G401 (cell line): Measurements from ENCODE around the gene P2RX4. TPM values are rescaled to one million over a fixed set of nuclear protein-coding genes. Genes with fewer than 3 reads are reported as not detected.
"Not testable (repeated sequence)": the region's sequence is repeated elsewhere in the genome, so short reads cannot be mapped to it uniquely, and the experiment has no call there.

Source experiments
- DNase-seq: peaks from one replicate; pipeline ENCODE4 v3.0.0-alpha.2; 2015; ENCODE audit warnings: low spot score
- in situ Hi-C: cut with HindIII; loops from 2 replicates; pipeline ENCODE4 v1.10.0; 2016; ENCODE audit warnings: low sequenced_read_pairs, mixed read lengths
- total RNA-seq: library from RNA; depleted of rRNA; stranded (reverse); fragments of >200 nt; shearing (Covaris generic); gene quantifications from 2 replicates; pipeline ENCODE4 v1.2.3, GENCODE V29; 2014

P2RX4 gene
- total RNA-seq, 1 experiment from 2014 or later: 20.7 TPM

DNA sequence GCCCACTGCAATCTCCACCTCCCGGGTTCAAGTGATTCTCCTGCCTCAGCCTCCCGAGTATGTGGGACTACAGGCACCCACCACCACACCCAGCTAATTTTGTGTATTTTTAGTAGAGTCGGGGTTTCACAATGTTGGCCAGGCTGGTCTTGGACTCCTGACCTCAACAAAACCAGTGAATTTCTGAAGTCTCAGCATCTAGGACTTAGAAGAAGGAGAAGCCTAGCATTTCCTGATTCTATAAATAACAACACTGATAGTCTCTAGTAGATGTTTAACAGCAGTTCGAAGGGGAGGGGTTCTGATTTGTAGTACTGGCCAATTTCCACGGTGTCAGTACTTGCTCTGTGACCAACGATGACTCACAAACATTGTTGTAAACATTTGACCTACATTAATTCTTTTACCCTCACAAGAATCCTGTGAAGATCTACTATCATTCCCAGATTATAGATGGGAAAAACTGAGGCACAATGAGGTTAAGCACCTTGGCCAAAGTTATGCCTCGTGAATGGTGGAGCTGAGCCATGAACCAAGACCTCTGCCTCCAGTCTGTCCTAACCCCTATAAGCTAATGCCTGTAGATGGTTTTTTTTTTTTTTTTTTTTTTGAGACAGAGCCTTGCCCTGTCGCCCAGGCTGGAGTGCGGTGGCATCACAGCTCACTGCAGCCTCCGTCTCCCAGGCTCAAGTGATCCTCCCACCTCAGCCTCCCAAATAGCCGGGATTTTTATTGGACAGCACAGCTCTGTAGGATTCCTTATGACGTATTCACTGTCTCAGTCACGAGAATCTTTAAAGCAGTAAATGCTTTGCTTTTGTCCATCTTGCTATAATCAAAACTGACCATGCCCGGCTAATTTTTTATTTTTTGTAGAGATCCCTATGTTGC, 5.2 kb downstream of the P2RX4 start:
- in situ Hi-C loops: no loop called here
- no peak for DNase-seq

DNA sequence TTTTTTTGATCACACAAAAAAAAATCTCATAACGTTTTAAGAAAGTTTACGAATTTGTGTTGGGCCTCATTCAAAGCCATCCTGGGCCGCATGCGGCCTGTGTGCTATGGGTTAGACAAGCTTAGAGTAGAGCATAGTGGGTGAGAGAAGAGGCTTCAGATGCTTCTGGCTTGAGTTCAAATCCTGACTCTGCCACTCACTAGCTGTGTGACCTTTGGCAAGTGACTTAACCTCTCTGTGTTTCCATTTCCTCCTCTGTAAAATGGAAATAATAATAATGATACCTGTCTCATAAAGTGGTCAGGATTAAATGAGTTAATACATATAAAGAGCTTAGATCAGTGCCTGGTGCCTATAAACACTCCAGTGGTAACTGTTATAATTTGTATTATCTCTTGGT, 6.2 kb downstream of the P2RX4 start:
- no peak for DNase-seq
- in situ Hi-C loops: no loop called here

DNA sequence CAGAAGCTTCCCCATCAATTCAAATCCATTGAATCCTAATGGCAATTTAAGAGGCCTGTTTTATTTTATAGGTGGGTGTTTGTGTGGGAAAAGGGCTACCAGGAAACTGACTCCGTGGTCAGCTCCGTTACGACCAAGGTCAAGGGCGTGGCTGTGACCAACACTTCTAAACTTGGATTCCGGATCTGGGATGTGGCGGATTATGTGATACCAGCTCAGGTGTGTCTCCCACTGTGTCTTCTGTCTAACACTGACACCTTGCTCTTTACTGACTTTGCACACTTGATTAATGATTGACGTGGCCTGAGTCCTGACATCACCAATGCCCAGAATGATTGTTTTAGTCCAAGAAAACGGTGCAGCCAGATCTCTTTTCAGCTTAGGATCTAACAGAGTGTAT, 7.1 kb downstream of the P2RX4 start:
- in situ Hi-C loops: no loop called here

DNA sequence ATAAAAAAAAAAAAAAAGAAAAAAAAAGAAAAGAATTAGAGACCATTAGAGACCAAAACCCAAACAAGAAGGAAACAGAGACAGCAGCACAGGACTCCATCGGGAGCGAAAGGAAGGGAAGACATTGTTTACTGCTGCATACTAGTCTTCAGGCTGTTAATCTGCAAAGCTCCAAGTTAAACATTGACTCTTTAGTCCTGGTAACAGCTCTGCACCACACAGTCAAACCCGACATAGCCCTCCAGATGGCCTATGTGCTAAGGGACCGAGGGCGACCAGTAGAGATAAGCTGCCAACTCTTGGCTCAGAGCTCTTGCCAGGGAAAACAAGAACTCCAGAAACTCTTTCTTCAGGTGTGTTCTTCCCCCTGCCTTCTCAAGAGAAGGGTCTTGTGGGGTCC, 7.8 kb downstream of the P2RX4 start:
- peak; percentile 68 for DNase-seq
- in situ Hi-C loops: no loop called here

More for the DNA sequence above, 7.1 kb downstream of the P2RX4 start:
- no peak for DNase-seq

DNA sequence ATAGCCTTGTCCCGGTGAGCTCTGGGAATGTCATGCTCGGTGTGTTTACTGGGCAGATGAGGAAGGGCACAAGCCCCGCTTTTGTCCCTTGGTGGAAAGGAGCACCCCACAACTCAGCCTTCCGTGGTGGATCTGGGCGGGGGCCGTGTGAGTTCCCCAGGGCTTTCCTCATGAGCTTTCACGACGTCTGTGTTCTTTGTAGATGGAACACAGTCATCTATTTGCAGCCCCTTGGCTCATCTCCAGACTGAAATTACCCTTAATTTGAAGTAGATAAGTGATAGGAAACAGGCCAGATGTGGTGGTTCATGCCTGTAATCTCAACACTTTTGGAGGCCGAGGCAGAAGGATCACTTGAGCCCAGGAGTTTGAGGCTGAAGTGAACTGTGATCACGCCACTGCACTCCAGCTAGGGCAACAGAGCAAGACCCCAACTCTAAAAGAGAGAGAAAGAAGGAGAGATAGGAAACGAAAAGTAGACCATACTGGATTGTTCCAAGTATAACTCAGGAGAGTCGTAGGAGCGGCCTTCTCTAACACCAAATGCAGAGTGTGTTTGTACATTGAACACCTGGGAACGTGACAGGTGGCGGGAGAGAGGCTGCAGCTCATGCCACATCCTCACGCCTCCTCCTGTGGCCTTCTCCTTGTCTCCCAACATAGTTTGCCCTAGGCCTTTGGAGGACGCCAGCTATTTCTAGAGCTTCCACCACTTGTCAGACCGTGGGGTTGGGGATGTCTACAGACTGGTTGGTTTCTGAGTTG, 8.8 kb downstream of the P2RX4 start:
- no peak for DNase-seq
- in situ Hi-C loops: no loop called here

GRCh38 chr12:121219353-121219986, 9.5 kb downstream of the P2RX4 start:
- in situ Hi-C loops: no loop called here
- DNase-seq: no peak

GRCh38 chr12:121222847-121223246, 12.9 kb downstream of the P2RX4 start:
- DNase-seq: no peak
- in situ Hi-C loops: no loop called here

DNA sequence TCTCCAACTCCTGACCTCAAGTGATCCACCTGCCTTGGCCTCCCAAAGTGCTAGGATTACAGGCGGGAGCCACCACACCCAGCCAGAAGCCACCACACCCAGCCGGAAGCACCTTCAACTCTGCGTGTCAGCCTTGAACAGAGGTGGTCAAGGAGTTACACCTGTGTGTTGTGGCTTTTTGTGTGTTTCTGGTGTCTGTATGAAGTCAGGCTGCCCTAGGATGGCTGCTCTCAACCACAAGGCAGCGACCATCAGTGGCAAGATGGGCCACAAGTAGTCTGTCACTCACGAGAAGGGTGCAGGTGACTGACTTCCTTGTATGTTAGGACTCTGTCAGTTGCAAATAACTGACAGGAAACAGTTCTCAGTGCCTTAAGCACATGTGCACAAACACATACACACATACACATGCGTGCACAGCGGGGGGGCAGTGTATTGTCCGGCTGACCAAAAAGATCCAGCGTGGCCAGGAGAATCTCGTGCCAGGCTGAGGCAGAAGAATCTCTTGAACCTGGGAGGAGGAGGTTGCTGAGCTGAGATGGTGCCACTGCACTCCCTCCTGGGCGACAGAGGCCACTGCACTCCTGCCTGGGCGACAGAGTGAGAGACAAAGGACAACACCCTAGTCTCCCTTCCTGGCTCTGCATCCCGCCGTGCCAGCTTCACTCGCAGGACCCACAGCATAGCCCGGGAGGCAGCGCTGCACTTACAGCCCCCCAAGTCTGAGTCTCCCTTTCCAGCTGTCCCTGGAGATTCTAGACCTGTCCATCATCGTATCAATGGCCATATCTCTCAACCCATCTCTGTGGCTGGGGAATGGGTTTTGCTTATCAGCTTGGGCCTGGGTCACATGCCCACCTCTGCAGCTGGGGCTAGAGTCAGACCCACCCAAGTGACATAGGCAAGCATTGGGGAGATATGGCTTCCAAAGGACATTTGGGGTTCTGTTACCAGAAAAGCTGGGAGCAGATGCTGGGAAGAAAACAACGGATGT, 13.7 kb downstream of the P2RX4 start:
- in situ Hi-C loops: no loop called here
- peak; percentile 73 for DNase-seq

DNA sequence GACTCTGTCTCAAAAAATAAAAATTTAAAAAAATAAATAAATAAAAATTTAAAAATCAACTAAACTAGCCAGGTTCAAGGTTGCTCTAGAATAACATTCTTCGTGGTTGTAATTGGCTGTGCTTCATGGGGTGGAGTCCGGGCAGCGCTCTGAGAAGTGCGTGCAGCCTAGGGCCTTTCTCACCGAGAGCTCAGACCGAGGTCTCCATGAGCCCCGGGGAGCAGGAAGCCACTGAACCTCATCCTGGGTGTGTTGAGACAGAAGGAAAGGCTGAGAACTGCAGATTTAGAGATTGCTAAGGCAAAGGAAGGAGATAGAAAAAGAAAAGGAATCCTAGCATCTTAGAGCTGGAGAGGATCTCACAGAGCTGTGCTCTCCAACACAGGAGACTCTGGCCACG, 14.7 kb downstream of the P2RX4 start:
- in situ Hi-C loops: no loop called here
- DNase-seq: no peak

DNA sequence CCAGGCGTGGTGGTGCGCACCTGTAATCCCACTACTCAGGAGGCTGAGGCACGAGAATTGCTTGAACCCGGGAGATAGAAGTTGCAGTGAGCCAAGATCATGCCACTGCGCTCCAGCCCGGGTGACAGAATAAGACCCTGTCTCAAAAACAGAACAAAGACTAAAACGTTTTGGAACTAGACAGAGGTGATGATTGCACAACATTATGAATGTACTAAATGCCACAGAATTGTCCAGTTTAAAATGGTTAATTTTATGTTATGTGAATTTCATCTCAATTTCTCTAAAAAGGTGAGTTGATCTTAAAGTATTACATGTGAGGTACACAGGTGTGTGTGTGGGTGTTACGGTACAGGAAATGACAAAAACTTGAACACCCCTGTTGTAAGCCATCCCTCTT, 16.5 kb downstream of the P2RX4 start:
- in situ Hi-C loops: no loop called here
- no peak for DNase-seq

GRCh38 chr12:121226871-121227270, 16.9 kb downstream of the P2RX4 start:
- in situ Hi-C loops, DNase-seq: not testable (repeated sequence)

GRCh38 chr12:121227294-121227693, 17.4 kb downstream of the P2RX4 start:
- in situ Hi-C loops: no loop called here

GRCh38 chr12:121228919-121229665, 19.2 kb downstream of the P2RX4 start:
- no peak for DNase-seq
- in situ Hi-C loops: no loop called here

More at GRCh38 chr12:121227294-121227693, 17.4 kb downstream of the P2RX4 start:
- no peak for DNase-seq

DNA sequence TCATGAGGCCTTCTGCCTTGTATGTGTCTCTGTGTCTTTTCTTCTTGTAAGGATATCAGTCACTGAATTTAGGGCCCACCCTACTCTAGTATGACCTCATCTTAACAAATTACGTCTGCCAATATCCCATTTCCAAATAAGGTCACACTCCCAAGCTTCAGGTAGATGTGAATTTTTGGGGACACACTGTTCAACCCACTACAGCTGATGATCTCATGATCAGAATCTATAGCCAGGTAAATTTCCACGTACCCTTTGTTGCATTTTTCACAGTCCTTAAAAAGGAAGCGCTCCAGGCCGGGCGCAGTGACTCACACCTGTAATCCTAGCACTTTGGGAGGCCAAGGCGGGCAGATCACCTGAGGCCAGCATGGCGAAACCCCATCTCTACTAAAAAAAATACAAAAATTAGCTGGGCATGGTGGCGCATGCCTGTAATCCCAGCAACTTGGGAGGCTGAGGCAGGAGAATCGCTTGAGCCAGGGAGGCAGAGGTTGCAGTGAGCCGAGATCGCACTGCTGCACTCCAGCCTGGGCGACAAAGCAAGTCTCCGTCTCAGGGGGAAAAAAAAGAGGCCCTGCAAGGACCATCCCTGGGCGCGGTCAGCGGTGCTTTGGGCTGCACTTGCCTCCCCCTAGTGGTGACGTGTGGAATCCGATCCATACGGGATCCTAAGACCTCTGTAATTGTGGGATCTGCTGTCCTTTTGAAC, 20.1 kb downstream of the P2RX4 start:
- in situ Hi-C loops: not testable (repeated sequence)
- peak; percentile 87 for DNase-seq

GRCh38 chr12:121230538-121230907, 20.6 kb downstream of the P2RX4 start:
- DNase-seq: no peak
- in situ Hi-C loops: no loop called here

DNA sequence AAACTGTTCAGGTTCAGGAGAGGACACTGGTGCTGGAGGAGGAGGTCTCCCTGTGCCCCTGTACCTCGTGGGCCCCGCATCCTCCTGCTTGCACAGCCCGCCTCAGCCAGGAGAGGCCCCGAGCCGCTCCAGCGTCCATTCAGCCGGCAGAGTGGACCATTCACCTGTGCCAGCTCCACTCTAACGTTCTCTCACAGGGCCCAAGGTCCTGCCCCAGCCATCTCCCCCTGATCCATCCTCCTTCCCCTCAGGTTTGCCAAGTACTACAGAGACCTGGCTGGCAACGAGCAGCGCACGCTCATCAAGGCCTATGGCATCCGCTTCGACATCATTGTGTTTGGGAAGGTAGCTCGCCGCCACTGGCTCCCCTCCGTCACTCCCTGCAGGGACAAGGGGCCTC, 22.2 kb downstream of the P2RX4 start:
- peak; percentile 54 for DNase-seq
- in situ Hi-C loops: no loop called here

DNA sequence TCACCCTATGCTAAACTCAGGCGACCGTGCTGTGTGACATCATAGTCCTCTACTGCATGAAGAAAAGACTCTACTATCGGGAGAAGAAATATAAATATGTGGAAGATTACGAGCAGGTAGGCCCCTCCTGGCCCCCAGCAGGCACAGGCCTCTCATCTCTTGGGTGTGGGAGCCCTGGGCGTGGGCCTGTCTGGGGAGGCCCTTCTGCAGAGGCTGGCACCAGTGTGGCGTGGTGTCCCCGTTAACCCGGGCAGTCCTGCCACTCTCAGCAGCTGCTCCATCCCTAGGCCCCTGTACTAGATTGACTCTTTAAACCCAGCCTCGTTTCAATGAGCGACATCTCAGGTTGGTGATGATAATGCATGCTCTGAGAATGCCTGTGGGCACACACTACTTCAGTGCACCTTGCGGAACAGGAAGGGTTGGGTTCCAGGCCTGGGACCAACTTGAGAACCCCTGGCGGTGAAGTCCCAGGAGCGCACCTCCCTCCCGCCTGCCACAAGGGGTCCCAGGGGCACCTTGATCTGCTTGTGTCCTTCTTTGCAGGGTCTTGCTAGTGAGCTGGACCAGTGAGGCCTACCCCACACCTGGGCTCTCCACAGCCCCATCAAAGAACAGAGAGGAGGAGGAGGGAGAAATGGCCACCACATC, 23.2 kb downstream of the P2RX4 start:
- no peak for DNase-seq
- in situ Hi-C loops: no loop called here
